Measurements from ENCODE around the gene TXNRD3.

GRCh38 chr3:126666658-126667528 lies 12.0 kb upstream of the TXNRD3 start:
- no peak for TF ChIP-seq CTCF (IDR thresholded peaks at IDR 0.05)
- TF ChIP-seq POLR2A (IDR thresholded peaks at IDR 0.05), result no peak
